T-helper 9 cell (primary cell): Measurements from ENCODE around the gene NTRK3.
"Not testable (repeated sequence)": the region's sequence is repeated elsewhere in the genome, so short reads cannot be mapped to it uniquely, and the experiment has no call there.

Experiments
- DNase-seq: peaks from one replicate; pipeline ENCODE4 v3.0.0-alpha.2; 2020

NTRK3 gene

GRCh38 chr15:88071141-88071540 lies 185.4 kb downstream of the NTRK3 start:
- DNase-seq: no peak

- no peak for DNase-seq
Measured at GRCh38 chr15:88069561-88069960, 187.0 kb downstream of the NTRK3 start.

- no peak for DNase-seq
Measured at GRCh38 chr15:88067331-88067685, 189.2 kb downstream of the NTRK3 start.

- DNase-seq: no peak
Measured at GRCh38 chr15:88066636-88067330, 189.8 kb downstream of the NTRK3 start.

GRCh38 chr15:88061452-88061851 lies 195.1 kb downstream of the NTRK3 start:
- no peak for DNase-seq

GRCh38 chr15:88060383-88060782 lies 196.2 kb downstream of the NTRK3 start:
- no peak for DNase-seq

GRCh38 chr15:88057836-88058235 lies 198.7 kb downstream of the NTRK3 start:
- DNase-seq: no peak

GRCh38 chr15:88049506-88049905 lies 207.0 kb downstream of the NTRK3 start:
- DNase-seq: no peak

GRCh38 chr15:88048755-88049154 lies 207.8 kb downstream of the NTRK3 start:
- DNase-seq: no peak

- DNase-seq: no peak
Measured at GRCh38 chr15:88048237-88048636, 208.3 kb downstream of the NTRK3 start.

- no peak for DNase-seq
Measured at GRCh38 chr15:88046576-88047129, 209.9 kb downstream of the NTRK3 start.

- DNase-seq: no peak
Measured at GRCh38 chr15:88043396-88043795, 213.1 kb downstream of the NTRK3 start.

- DNase-seq: no peak
Measured at GRCh38 chr15:88042047-88042446, 214.5 kb downstream of the NTRK3 start.

GRCh38 chr15:88040516-88040915 lies 216.0 kb downstream of the NTRK3 start:
- no peak for DNase-seq

- no peak for DNase-seq
Measured at GRCh38 chr15:88038261-88038660, 218.3 kb downstream of the NTRK3 start.

- DNase-seq: no peak
Measured at GRCh38 chr15:88036154-88036839, 220.2 kb downstream of the NTRK3 start.

GRCh38 chr15:88035381-88035780 lies 221.2 kb downstream of the NTRK3 start:
- no peak for DNase-seq

GRCh38 chr15:88033421-88033820 lies 223.1 kb downstream of the NTRK3 start:
- DNase-seq: not testable (repeated sequence)

GRCh38 chr15:88032787-88033186 lies 223.8 kb downstream of the NTRK3 start:
- DNase-seq: no peak

GRCh38 chr15:88031461-88031860 lies 225.1 kb downstream of the NTRK3 start:
- no peak for DNase-seq

- no peak for DNase-seq
Measured at GRCh38 chr15:88029696-88030095, 226.8 kb downstream of the NTRK3 start.

- DNase-seq: no peak
Measured at GRCh38 chr15:88028024-88028423, 228.5 kb downstream of the NTRK3 start.

- DNase-seq: no peak
Measured at GRCh38 chr15:88023914-88024313, 232.6 kb downstream of the NTRK3 start.

GRCh38 chr15:88022716-88023115 lies 233.8 kb downstream of the NTRK3 start:
- no peak for DNase-seq
